ENCODE measurements around the gene DNLZ. TPM values are rescaled to one million over a fixed set of nuclear protein-coding genes. Genes with fewer than 3 reads are reported as not detected.

Gene DNLZ
- total and polyA plus RNA-seq, 2 of the 4 experiments (the other 2 are of a cell fraction) = 2.0 to 11.4 TPM

DNA sequence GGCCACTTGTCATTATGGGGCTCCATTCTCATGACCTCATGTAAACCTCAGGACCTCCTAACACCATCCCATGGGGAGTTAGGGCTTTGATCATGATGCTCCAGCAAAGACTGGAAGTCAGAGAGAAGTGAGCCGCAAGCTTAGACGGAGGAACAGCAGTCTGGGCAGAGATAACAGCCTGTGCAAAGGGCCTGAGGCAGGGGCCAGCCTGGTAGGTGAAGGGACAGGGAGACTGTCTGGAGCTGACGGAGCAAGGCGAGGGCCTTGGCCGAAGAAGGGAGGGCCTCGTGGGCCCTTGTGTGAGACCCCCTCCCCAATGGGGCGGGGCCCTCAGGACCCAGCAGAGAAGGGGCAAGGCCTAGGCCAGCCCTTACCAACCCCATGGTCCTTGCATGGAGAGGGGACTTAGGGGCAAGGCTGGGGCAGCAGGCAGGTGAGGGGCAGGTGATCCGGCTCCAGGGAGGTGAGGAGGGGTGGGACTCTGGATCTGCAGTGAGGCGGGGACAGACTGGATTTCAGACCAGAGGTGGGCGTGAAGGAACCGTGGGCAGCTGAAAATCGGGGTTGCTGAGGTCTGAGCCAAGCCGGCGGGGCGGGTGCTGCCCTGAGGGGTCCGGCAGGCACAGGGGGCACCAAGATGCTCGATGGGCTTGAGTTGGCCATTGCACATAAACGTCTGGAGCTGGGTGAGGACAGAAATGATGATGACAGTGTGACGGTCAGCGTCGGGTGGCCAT is 18.8 kb downstream of the DNLZ start:
- no peak for ATAC-seq (ENCODE audit: low read depth)
- Histone ChIP-seq H2AFZ (replicated peaks; ENCODE audit: low read length, poor library complexity) (no peak overlapping the region), H3K18ac (ENCODE audit: low read depth, low read length) (no peak overlapping the region), H2BK20ac (ENCODE audit: low read depth, low read length) (no peak overlapping the region), H3K14ac (replicated peaks; ENCODE audit: low read depth, low read length) (no peak overlapping the region), H4K91ac (ENCODE audit: insufficient read depth, low read depth, low read length) (no peak overlapping the region), H2AK5ac (ENCODE audit: low read depth, low read length) (no peak overlapping the region), H3K79me1 (ENCODE audit: low read depth in 1 of 2, low read length in 2 of 2) (peaks cover 16 to 57% of the 10 kb centered on the region in 2 experiments), H2BK15ac (ENCODE audit: low read depth, low read length) (no peak overlapping the region), H2BK5ac (ENCODE audit: low read depth, low read length, poor library complexity, severe bottlenecking) (no peak overlapping the region), H3K23ac (ENCODE audit: low read depth, low read length) (no peak overlapping the region), H3K4me2 (ENCODE audit: low read depth, low read length) (no peak overlapping the region), H2AK9ac (replicated peaks; ENCODE audit: low read depth, low read length, poor library complexity) (peak overlapping the region; percentile 42), H3K9me3 (ENCODE audit: control insufficient read depth, insufficient read depth, low read length) (no peaks in the 10 kb centered on the region), H3K4me1 (ENCODE audit: control insufficient read depth, insufficient read depth, low read length) (peaks cover 8% of the 10 kb centered on the region; the same call in 1 of the 2 replicates), H3K27me3 (ENCODE audit: control insufficient read depth, insufficient read depth, low read length) (no peaks in the 10 kb centered on the region), H4K8ac (ENCODE audit: low read depth in 2 of 2, low read length in 2 of 2) (no peak overlapping the region), H3K9me1 (ENCODE audit: insufficient read depth, low read length) (peaks cover 4% of the 10 kb centered on the region; the same call in 1 of the 2 replicates), H3K56ac (ENCODE audit: extremely low read depth, insufficient read depth, low read length) (no peak overlapping the region), H4K5ac (ENCODE audit: low read depth, low read length) (no peak overlapping the region), H3K4me3 (ENCODE audit: insufficient read depth, low read depth, low read length) (no peak overlapping the region), H3K9ac (ENCODE audit: low read depth, low read length) (no peak overlapping the region), H3K27ac (ENCODE audit: insufficient read depth, low read length) (no peak overlapping the region), H4K20me1 (ENCODE audit: insufficient read depth, low read length) (peaks cover 64% of the 10 kb centered on the region), H2BK120ac (ENCODE audit: low read depth, low read length) (no peak overlapping the region), H3K36me3 (ENCODE audit: control insufficient read depth, insufficient read depth, low read length) (peaks cover 77% of the 10 kb centered on the region), H3K4ac (ENCODE audit: low read depth, low read length) (no peak overlapping the region)
- BruUV-seq (replicated peaks) = no TSS peak
- WGBS, 2 experiments (ENCODE audit: extremely low coverage in 2 of 2, insufficient read length in 1 of 2) = 81% methylated on average over 15 of the region's 21 CpGs; no CpG with 5 or more reads in 1 of the 2 experiments
- TF ChIP-seq, protein P1, sequence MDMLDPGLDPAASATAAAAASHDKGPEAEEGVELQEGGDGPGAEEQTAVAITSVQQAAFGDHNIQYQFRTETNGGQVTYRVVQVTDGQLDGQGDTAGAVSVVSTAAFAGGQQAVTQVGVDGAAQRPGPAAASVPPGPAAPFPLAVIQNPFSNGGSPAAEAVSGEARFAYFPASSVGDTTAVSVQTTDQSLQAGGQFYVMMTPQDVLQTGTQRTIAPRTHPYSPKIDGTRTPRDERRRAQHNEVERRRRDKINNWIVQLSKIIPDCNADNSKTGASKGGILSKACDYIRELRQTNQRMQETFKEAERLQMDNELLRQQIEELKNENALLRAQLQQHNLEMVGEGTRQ (IDR thresholded peaks at IDR 0.05; ENCODE audit: low read depth, low read length) = no peak
- TF ChIP-seq FOS (IDR thresholded peaks at IDR 0.05; ENCODE audit: low read depth, low read length) = no peak
- TF ChIP-seq POLR2A (IDR thresholded peaks at IDR 0.05; ENCODE audit: low read depth, low read length) = no peak
- no peak for TF ChIP-seq BHLHE40 (IDR thresholded peaks at IDR 0.05; ENCODE audit: low read depth, low read length)
- TF ChIP-seq, protein P2, sequence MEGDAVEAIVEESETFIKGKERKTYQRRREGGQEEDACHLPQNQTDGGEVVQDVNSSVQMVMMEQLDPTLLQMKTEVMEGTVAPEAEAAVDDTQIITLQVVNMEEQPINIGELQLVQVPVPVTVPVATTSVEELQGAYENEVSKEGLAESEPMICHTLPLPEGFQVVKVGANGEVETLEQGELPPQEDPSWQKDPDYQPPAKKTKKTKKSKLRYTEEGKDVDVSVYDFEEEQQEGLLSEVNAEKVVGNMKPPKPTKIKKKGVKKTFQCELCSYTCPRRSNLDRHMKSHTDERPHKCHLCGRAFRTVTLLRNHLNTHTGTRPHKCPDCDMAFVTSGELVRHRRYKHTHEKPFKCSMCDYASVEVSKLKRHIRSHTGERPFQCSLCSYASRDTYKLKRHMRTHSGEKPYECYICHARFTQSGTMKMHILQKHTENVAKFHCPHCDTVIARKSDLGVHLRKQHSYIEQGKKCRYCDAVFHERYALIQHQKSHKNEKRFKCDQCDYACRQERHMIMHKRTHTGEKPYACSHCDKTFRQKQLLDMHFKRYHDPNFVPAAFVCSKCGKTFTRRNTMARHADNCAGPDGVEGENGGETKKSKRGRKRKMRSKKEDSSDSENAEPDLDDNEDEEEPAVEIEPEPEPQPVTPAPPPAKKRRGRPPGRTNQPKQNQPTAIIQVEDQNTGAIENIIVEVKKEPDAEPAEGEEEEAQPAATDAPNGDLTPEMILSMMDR (conservative IDR thresholded peaks at IDR 0.05; ENCODE audit: low read depth, low read length) = no peak
- TF ChIP-seq NFE2L2 (IDR thresholded peaks at IDR 0.05; ENCODE audit: low read depth, low read length) = no peak
- no peak for TF ChIP-seq CEBPB (IDR thresholded peaks at IDR 0.05; ENCODE audit: low read depth, low read length)
- TF ChIP-seq RFX5 (IDR thresholded peaks at IDR 0.05; ENCODE audit: low read depth, low read length) = no peak
- no peak for TF ChIP-seq MAFK (IDR thresholded peaks at IDR 0.05; ENCODE audit: low read depth, low read length)
- TF ChIP-seq, protein P3, sequence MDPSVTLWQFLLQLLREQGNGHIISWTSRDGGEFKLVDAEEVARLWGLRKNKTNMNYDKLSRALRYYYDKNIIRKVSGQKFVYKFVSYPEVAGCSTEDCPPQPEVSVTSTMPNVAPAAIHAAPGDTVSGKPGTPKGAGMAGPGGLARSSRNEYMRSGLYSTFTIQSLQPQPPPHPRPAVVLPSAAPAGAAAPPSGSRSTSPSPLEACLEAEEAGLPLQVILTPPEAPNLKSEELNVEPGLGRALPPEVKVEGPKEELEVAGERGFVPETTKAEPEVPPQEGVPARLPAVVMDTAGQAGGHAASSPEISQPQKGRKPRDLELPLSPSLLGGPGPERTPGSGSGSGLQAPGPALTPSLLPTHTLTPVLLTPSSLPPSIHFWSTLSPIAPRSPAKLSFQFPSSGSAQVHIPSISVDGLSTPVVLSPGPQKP (IDR thresholded peaks at IDR 0.05; ENCODE audit: borderline replicate concordance, low read depth, low read length) = no peak
- no peak for TF ChIP-seq CHD1 (IDR thresholded peaks at IDR 0.05; ENCODE audit: low read depth, low read length)
- TF ChIP-seq SMC3 (IDR thresholded peaks at IDR 0.05; ENCODE audit: low read depth, low read length) = no peak
- no peak for TF ChIP-seq MXI1 (IDR thresholded peaks at IDR 0.05; ENCODE audit: borderline replicate concordance, low read depth, low read length)
- no peak for TF ChIP-seq RCOR1 (IDR thresholded peaks at IDR 0.05; ENCODE audit: insufficient replicate concordance, low read length)
- dilution Hi-C loops (cut with HindIII; ENCODE audit: low sequenced_read_pairs, unreplicated experiment) = no loop called here
- DNase-seq = no peak
- intact Hi-C loops (cut with micrococcal nuclease) = no loop called here
- in situ Hi-C loops (cut with MboI; ENCODE audit: low sequenced_read_pairs) = no loop called here
- ChIA-PET POLR2A (ENCODE audit: unreplicated experiment) (no interaction called here), CTCF (no interaction called here)
